NCI-H1417 treated with DMSO at 0.1 percent for 48 hours (cell line): ENCODE results near the gene NOD2.

Experiments used
- DNase-seq: peaks from one replicate; lab custom pipeline; 2025; lab: John Stamatoyannopoulos, UW

Gene NOD2

GRCh38 chr16:50670476-50670875, 22.9 kb upstream of the NOD2 start:
- DNase-seq: no peak

- no peak for DNase-seq
Measured at GRCh38 chr16:50671644-50672260, 21.7 kb upstream of the NOD2 start.

DNA sequence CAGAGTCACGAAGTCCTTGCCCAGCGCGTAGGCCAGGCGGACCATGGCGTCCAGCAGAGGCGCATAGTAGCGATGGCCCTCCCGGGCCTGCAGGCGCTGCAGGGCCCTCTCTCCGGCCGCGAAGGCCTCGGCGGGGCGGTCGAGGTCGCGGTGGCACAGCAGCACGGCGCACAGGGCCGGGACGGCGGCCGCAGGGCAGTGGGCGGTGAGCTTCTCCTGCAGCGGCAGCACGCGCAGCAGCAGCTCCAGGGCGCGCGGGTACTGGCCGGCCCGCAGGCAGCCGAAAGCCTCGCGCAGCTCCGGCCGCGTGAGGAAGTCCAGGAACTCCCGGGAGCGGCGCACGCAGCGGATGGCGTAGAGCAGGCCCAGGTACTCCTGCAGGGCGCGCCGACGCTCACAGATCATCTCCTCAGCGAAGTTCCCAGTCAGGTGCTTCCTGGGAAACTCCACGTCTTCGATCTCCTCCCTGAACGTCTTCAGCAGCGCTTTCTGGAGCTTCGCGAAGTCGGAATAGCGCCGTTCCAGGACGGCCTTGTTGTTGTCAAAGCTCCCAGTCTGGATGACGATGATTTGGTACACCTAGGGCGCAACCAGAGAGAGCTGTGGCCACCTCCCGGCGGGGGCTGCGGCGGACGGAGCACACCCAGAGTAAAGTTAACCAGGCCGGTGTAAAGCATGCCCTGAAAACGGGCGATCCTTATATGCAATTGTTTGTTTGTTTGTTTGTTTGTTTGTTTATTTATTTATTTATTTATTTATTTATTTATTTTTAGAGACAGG, 19.7 kb upstream of the NOD2 start:
- no peak for DNase-seq

- DNase-seq: no peak
Measured at GRCh38 chr16:50674831-50675230, 18.6 kb upstream of the NOD2 start.

DNA sequence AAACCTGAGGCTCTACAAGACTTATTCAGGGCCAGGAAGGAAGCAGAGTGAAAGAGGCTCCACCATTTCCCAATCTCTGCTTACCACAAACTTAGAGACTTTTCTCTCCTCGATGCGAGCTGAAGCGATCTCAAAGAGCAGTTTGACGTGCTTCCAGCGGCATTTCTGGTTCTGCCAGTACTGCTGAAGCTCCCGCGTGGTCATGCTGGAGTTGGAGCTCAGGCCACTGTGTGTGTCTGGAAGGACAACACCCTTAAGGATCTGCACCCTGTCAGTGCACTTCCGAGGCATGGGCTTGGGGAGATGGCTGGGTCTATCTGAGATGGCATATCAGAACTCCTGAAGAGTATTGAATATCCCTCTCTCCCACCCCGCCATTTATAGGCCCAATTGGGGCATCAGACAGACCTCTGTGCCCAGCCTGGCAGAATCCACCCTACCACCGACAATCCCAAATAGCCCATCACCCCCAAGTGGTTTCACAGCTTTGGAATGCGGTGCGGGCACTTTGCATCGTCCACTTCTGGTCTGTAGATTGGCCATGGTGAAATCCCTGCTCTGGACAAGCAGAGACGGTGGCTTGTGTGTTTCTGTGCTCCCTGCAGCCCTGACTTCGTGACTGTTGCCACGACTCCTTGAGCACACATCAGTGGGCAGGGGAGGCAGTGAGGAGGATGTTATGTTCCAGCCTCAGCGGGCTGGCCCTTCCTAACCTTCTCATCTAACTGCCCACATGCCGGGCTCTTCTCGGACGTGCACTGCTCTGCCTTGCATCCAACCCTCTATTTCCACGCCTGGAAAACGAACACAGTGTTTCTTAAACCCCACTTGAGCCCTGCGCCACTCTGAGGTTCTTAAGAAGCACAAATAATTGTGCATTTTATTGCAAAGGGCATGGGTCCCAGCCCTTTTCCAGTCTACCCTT, 17.5 kb upstream of the NOD2 start:
- DNase-seq: no peak

DNA sequence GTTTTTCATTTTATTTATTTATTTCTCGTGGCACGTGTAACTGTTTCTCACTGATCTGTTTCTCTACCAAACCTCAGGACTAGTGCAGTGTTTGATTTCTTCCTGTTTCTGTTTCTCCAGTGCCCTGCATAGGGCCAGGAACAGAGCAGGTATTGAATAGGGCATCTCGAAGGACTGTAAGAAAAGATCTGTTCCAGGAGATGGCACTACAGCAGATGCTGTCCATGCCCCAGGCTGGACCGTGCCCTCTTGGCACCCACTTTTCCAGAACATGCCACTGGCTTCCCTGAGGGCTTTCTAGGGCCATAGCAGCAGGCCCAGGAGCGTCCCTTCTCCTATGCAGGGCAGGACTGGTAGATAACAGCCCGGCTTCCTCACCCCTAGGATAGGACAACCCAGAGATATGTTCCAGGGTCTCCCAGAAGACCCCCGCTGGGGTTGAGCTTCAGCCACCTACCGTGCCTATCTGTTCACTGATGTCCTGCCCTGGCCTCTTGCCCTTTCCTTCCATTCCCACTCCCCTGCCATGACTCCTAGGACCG, 16.7 kb upstream of the NOD2 start:
- no peak for DNase-seq

- DNase-seq: no peak
Measured at GRCh38 chr16:50677351-50677750, 16.1 kb upstream of the NOD2 start.

- DNase-seq: no peak
Measured at GRCh38 chr16:50678531-50678930, 14.9 kb upstream of the NOD2 start.

- no peak for DNase-seq
Measured at GRCh38 chr16:50679266-50679665, 14.1 kb upstream of the NOD2 start.

DNA sequence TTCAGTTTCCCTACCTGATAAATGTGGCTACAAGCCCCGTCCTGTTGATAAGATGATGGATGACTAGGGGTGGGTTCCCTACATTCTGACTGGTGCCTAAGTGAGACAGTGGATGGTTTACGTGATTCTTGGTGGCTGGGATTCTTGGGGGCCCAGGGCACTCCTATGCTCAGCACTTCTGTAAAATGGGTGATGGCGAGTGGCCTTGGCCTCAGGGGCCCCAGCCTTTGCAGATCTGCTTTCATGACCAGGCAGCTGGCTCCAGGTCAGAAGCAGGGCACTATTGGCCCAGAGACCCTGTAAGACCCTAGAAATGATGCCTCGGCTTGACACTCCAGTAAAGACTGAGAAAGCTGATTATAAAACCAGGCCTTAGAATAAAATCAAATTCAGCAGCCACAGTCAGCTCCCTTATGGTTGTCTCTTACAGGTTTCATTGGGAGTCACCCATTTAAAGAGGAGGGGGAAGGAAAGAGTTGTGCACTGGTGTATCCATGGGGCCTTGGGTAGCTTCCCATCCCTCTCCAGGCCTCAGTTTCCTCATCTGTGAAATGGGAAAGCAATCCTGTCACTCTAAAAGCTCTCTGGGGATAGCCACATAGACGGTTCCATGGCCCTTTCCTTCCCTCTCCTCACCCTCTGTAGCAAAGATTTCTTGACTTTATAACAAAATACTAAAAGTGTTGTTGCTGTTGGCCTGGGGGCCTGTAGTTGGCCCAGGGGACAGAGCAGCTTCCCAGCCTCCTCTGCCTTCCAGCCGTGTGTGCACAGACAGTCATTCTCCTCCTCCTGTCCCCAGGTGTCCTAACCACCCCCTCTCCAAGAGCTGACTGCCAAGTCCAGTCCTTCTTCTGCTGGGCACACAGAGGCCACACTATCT, 13.5 kb upstream of the NOD2 start:
- no peak for DNase-seq

GRCh38 chr16:50680556-50680893, 12.9 kb upstream of the NOD2 start:
- no peak for DNase-seq

GRCh38 chr16:50681021-50681885, 12.2 kb upstream of the NOD2 start, which contains the start of gene SNX20:
SNX20 (minus strand) TSS chr16:50681312; CDS start chr16:50677526, 3,786 bp downstream.
- DNase-seq: no peak

GRCh38 chr16:50683689-50684374, 9.6 kb upstream of the NOD2 start:
- DNase-seq: no peak

DNA sequence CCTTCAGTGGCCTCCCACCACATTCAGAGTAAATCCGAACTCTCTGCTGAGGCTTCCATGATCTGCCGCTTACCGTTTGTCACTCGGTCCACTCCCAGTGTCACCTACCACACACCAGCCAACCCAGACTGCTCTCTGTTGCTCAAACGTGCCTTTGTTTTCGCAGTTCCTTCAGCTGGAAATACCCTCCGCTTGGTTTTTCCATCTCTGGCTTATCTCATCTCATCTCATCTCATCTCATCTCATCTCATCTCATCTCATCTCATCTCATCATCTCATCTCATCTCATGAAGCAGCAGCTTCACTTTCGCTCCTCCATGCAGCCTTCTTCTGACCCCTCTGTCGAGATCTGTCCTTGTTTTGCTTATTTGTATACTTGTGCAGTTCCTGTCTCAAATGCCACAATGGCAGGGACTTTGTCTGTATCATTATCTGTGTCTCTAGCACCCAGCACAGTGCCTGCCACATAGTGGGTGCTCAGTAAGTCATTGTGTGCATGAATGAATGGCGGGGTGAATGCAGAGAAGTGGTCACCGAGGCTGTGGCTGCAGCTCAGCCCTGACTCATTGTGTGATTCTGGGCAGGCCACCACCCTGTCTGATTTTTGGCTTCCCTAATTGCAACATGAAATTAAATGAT, 8.5 kb upstream of the NOD2 start:
- no peak for DNase-seq

- no peak for DNase-seq
Measured at GRCh38 chr16:50685462-50686063, 7.8 kb upstream of the NOD2 start.

GRCh38 chr16:50688083-50688482, 5.3 kb upstream of the NOD2 start:
- DNase-seq: no peak

DNA sequence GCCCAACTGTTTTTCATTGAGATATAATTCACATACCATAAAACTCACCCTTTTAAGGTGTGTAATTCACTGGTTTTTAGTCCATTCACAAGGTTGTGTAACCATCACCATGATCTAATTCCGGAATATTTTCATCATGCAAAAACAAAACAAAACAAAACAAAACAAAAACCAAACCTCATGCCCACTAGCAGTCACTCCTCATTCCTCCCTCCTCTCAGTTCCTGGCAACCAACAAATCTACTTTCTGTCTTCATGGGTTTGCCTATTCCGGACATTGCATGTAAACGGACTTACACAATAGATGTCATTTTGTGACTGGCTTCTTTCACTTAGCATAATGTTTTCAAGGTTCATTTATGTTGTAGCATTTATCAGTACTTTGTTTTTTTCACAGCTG, 4.5 kb upstream of the NOD2 start:
- DNase-seq: no peak

GRCh38 chr16:50690177-50690576, 3.2 kb upstream of the NOD2 start:
- no peak for DNase-seq

DNA sequence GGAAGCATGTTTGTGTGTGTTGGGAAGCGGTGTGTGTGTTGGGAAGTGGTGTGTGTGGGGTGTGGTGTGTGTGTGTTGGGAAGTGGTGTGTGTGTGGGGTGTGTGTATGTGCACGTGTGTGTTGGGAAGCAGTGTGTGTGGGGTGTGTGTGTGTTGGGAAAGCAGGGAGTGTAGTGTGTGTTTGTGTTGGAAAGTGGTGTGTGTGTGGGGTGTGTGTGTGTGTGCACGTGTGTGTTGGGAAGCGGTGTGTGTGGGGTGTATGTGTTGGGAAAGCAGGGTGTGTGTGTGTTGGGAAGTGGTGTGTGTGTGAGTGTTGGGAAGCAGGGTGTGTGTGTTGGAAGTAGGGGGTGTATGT, 785 bp upstream of the NOD2 start:
- DNase-seq: no peak
